Gastroesophageal sphincter (tissue), 4 donors: ENCODE results near the gene KCNAB1. TPM values are rescaled to one million over a fixed set of nuclear protein-coding genes. Genes with fewer than 3 reads are reported as not detected.
A peak's percentile ranks its signal among the peaks of the same experiment; 100 is the strongest.

ENCODE experiments used
- ATAC-seq: fragments of 150-250 bp; one replicate; pipeline ENCODE4 v1.9.1; 2016; ENCODE audit warnings: mild to moderate bottlenecking, moderate library complexity
- H3K27ac ChIP-seq, 4 donors: fragments of 200-600 bp; sonication (generic) in 3 of 4; 1 replicate in 3 of 4; 2 replicates in 1 of 4; pipeline ENCODE4 v1.5.1; 2016 to 2019
- H3K27me3 ChIP-seq: fragments of 200-600 bp; sonication (generic); one replicate; pipeline ENCODE4 v1.5.1; 2019
- H3K36me3 ChIP-seq, 2 donors: fragments of 200-600 bp; sonication (generic); one replicate each; pipeline ENCODE4 v1.5.1; 2019; ENCODE audit warnings: control low read depth in 1 of 2
- H3K4me1 ChIP-seq, 3 donors: fragments of 200-600 bp; sonication (generic); 1 replicate in 2 of 3; 2 replicates in 1 of 3; pipeline ENCODE4 v1.5.1; 2016 to 2019; ENCODE audit warnings: control low read depth in 2 of 3
- H3K4me3 ChIP-seq, 2 donors: fragments of 200-600 bp; sonication (generic); one replicate each; pipeline ENCODE4 v1.5.1; 2019; ENCODE audit warnings: mild to moderate bottlenecking in 1 of 2, moderate library complexity in 1 of 2
- H3K9me3 ChIP-seq, 3 donors: fragments of 200-600 bp; sonication (generic); one replicate each; pipeline ENCODE4 v1.5.1; 2017 to 2019; ENCODE audit warnings: control low read depth in 2 of 3
- EP300 ChIP-seq: sonication (generic); formaldehyde crosslinking; IDR thresholded peaks from one replicate; pipeline ENCODE4 v1.6.1; 2017; ENCODE audit warnings: antibody characterized with exemption, mild to moderate bottlenecking
- POLR2A ChIP-seq, 2 donors: fragments of 450-650 bp; IDR thresholded peaks; one replicate each; pipeline ENCODE4 v1.6.1; 2017; ENCODE audit warnings: antibody characterized with exemption in 2 of 2, mild to moderate bottlenecking in 2 of 2, moderate library complexity in 1 of 2
- POLR2AphosphoS5 ChIP-seq: sonication (generic); formaldehyde crosslinking; IDR thresholded peaks from one replicate; pipeline ENCODE4 v1.6.1; 2017; ENCODE audit warnings: antibody characterized with exemption
- WGBS, 2 donors: methylation state at CpG; one replicate each; pipeline ENCODE4 v1.1.5; 2018; ENCODE audit warnings: low coverage in 1 of 2; 5-methylcytosine and 5-hydroxymethylcytosine counted together
- total RNA-seq, 4 donors: library from RNA; depleted of rRNA; stranded (reverse); fragments of >200 nt; gene quantifications; one replicate each; pipeline ENCODE4 v1.1.0, GENCODE V29; 2016
- TF ChIP-seq, protein P1 (sequence below), 4 experiments: fragments of 200-600 bp in 2 of 4; fragments of 450-650 bp in 2 of 4; sonication (generic) in 1 of 4; IDR thresholded peaks; one replicate each; pipeline ENCODE4 v1.5.1; 2017 to 2019; ENCODE audit warnings: antibody characterized with exemption in 4 of 4, mild to moderate bottlenecking in 2 of 4, moderate library complexity in 2 of 4

Gene KCNAB1
- total RNA-seq, 4 donors from 2014 or later = 0.31 to 6.3 (median 1.9) TPM

DNA sequence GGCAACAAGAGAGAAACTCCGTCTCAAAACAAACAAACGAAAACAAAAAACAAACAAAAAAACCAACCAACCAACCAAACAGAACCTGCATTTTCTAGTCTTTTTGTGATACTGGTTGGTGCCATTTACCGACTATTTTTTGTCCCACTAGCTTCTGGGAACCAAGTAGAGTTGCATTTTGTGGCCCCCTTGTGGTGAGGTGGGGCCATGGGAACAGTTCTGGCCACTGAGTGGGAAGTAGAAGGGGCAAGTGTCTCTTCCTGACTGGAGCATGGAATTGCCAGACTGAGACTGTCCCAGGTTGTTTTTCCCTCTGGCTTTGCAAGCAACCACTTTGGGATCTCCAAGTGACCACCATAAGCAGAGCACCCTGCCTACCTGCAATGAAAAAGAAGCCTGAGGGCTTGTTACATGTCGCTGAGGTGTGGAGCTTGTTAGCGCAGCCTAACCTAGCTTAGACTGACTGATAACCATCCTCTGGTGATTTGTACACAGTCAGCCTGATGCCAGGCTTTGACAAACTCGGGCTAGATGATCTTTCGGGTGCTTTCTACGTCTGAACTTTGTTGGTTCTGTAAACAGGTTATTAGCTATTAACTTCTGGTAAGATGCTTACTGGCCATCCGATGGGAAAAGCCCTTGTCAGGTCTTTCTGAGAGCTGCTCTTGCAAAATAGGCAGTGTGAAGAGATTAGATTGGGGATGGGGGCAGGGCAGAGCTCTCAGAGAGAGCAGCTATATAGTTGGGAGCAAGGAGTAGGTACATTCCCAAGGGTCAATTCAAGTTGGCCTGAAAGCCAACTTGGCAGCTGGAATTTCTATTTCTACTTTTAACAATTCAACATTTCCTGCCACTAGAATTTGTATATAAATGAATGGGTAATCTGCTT is 262.3 kb downstream of the KCNAB1 start:
- ATAC-seq = no peak

DNA sequence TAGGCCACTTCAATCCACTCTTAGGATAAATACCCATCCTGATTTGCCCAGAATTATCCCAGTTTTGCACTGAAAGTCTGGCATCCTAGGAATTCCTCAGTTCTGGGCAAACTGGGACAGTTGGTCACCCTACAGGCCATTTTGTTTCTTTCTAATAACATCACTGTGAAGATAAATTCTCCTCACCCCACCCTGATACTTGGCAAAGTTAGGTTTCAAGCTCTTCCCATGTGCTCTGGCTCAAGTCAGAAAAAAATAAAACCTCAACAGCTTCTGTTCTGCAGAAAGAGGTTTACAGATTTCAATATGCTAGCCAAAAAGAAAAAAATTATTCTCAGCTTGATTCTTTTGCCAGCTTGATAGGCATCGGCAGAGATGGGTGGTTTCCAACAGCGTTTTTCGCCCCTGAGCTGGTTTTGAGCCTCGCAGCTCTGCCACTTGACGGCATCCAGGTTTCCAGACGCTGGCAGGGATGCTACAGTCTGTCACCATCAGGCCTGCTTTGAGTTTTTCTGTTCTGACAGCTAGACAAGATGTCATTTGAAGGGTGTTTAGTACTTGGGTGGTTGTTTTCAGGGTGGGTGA is 263.2 kb downstream of the KCNAB1 start:
- Histone ChIP-seq H3K36me3 (no peaks in the 10 kb centered on the region), H3K4me1 (peaks cover 0 to 11% (median 6%) of the 10 kb centered on the region in 3 donors), H3K27ac (no peak overlapping the region), H3K9me3 (no peaks in the 10 kb centered on the region), H3K27me3 (no peaks in the 10 kb centered on the region), H3K4me3 (no peak overlapping the region)
- TF ChIP-seq EP300 = no peak
- no peak for TF ChIP-seq POLR2A (IDR thresholded peaks at IDR 0.05)
- TF ChIP-seq POLR2AphosphoS5 = no peak
- TF ChIP-seq, protein P1, sequence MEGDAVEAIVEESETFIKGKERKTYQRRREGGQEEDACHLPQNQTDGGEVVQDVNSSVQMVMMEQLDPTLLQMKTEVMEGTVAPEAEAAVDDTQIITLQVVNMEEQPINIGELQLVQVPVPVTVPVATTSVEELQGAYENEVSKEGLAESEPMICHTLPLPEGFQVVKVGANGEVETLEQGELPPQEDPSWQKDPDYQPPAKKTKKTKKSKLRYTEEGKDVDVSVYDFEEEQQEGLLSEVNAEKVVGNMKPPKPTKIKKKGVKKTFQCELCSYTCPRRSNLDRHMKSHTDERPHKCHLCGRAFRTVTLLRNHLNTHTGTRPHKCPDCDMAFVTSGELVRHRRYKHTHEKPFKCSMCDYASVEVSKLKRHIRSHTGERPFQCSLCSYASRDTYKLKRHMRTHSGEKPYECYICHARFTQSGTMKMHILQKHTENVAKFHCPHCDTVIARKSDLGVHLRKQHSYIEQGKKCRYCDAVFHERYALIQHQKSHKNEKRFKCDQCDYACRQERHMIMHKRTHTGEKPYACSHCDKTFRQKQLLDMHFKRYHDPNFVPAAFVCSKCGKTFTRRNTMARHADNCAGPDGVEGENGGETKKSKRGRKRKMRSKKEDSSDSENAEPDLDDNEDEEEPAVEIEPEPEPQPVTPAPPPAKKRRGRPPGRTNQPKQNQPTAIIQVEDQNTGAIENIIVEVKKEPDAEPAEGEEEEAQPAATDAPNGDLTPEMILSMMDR (IDR thresholded peaks at IDR 0.05) = no peak
- no peak for ATAC-seq
- WGBS, 2 donors = 33 to 35% methylated on average over 6 of the region's 6 CpGs

More for the DNA sequence above, 262.3 kb downstream of the KCNAB1 start:
- Histone ChIP-seq H3K9me3 (no peaks in the 10 kb centered on the region), H3K27ac (no peak overlapping the region), H3K36me3 (no peaks in the 10 kb centered on the region), H3K4me1 (peaks cover 0 to 11% (median 6%) of the 10 kb centered on the region in 3 donors), H3K27me3 (no peaks in the 10 kb centered on the region), H3K4me3 (no peak overlapping the region)
- TF ChIP-seq EP300 (no peak), POLR2AphosphoS5 (no peak)
- TF ChIP-seq, protein P1 (IDR thresholded peaks at IDR 0.05) = peak in 2 of 4 experiments; percentile 4 to 37
- WGBS, 2 donors = 92 to 100% methylated on average over 3 to 4 of the region's 9 CpGs

DNA sequence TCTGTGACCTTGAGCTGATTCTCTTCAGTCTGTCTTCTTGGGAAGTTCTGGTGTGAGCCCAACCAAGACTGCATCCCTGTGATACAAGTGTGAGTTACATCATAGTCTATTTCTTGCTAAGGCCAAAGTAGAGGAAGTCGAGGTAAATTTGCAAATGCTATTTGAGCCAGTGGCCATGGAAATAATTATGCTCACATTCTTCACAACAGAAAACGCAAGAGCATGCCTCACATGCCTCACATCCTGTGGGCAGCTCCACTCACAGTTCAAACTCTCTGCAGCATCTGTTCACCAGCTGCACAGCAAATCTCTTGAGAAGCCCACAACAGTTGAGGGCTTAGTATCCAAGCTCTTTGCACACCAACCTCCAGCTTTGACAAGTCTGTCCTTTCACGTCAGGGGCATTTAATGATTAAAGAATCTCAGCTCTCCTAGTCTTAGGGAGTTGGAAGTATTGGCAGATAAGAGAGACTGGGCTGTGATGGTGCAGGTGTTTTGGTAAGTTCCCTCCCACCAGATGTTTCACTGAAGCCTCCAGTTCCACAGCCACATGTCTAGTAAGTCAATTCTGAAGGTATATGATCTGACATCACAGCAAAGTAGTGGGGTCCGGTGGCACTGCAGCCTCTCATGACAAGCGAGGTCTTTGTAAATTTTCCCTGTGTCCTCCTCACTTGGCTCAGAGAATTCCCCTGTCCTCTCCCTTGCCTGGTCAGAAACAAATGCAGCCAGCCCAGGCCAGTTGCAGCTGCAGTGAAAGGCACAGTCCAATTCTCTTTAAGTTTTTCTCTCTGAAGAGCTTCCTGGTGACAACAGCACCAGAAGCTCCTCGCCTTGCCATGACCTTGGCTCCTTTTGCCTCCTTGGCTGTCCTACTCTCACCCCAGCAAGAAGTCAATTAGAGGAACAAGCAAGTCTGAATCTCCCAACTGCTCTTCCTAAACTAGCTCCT is 268.4 kb downstream of the KCNAB1 start:
- no peak overlapping the region for H3K4me3 ChIP-seq
- no peaks in the 10 kb centered on the region for H3K27me3 ChIP-seq
- TF ChIP-seq POLR2AphosphoS5 (no peak), EP300 (no peak), POLR2A (IDR thresholded peaks at IDR 0.05) (no peak)
- TF ChIP-seq, protein P1 (IDR thresholded peaks at IDR 0.05) = no peak
- no peaks in the 10 kb centered on the region for H3K9me3 ChIP-seq
- 54 to 65% methylated on average over 2 to 6 of the region's 6 CpGs for WGBS, 2 donors
- no peak overlapping the region for H3K27ac ChIP-seq
- no peaks in the 10 kb centered on the region for H3K36me3 ChIP-seq
- ATAC-seq = peak; percentile 13
- peaks cover 0 to under 1% (median 0%) of the 10 kb centered on the region in 3 donors for H3K4me1 ChIP-seq

DNA sequence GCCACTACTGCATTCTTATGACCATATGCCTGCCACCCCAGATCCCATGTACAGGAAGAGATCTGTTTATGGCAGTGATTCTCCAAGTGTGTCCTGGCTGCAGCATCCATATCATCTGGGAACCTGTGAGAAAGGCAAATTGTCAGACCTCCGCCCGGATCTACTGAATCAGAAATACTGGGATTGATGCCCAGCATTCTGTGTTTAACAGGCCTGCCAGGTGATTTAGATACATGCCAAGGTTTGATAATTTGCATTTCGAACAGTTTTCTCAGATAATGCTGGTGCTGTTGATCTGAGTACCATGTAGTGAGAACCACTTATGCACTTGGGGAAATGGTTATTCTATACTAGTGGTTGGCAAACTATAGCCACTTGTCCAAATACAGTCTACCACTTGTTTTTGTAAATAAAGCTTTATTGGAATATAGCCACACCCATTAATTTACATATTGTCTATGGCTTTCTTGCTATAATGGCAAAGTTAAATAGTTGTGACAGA is 269.1 kb downstream of the KCNAB1 start:
- no peaks in the 10 kb centered on the region for H3K4me1 ChIP-seq
- H3K27ac ChIP-seq = no peak overlapping the region
- ATAC-seq = no peak
- no peaks in the 10 kb centered on the region for H3K36me3 ChIP-seq
- H3K27me3 ChIP-seq = no peaks in the 10 kb centered on the region
- TF ChIP-seq, protein P1 (IDR thresholded peaks at IDR 0.05) = no peak
- TF ChIP-seq POLR2A (IDR thresholded peaks at IDR 0.05) (no peak), POLR2AphosphoS5 (no peak), EP300 (no peak)
- 83 to 90% methylated on average over 1 to 2 of the region's 3 CpGs for whole genome bisulfite sequencing, 2 donors
- H3K9me3 ChIP-seq = no peaks in the 10 kb centered on the region
- no peak overlapping the region for H3K4me3 ChIP-seq
